Cardiac fibroblast (primary cell): ENCODE data around the gene S100A3.

ENCODE experiments used
- DNase-seq, 2 donors: peaks; one replicate each; pipeline versions ENCODE4 v3.0.0 to v3.0.0-alpha.2; 2010; ENCODE audit warnings: low read depth in 2 of 2
- H3K4me3 ChIP-seq, 2 donors: replicated peaks in 1 of 2; 1 replicate in 1 of 2; 2 replicates in 1 of 2; pipeline ENCODE4 v1.5.1; 2011; ENCODE audit warnings: low read depth in 2 of 2, low read length in 2 of 2, mild to moderate bottlenecking in 2 of 2, moderate library complexity in 1 of 2
- TF ChIP-seq, protein P1 (sequence below): IDR thresholded peaks from one replicate; pipeline ENCODE4 v1.5.1; 2011; ENCODE audit warnings: low read depth, mild to moderate bottlenecking, low read length, inconsistent platforms

S100A3 gene

DNA sequence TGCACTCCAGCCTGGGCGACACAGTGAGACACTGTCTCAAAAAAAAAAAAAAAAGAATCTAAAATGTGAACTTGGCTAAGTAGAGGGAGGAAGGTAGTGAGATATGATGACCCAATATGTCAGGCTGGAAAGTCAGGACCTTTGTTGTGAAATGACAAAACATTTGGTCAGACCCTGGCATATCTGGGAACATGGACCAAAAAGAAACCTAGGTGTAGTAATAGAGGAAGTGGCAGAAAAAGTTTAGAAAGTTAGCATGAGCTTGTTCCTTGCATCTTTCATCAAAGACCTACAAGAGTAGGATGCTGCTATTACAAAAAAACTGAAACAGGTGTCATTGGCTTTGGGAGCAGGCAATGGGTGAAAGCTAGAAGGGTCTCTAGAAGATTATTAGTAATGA is 7.3 kb upstream of the S100A3 start:
- no peak for DNase-seq
- TF ChIP-seq, protein P1, sequence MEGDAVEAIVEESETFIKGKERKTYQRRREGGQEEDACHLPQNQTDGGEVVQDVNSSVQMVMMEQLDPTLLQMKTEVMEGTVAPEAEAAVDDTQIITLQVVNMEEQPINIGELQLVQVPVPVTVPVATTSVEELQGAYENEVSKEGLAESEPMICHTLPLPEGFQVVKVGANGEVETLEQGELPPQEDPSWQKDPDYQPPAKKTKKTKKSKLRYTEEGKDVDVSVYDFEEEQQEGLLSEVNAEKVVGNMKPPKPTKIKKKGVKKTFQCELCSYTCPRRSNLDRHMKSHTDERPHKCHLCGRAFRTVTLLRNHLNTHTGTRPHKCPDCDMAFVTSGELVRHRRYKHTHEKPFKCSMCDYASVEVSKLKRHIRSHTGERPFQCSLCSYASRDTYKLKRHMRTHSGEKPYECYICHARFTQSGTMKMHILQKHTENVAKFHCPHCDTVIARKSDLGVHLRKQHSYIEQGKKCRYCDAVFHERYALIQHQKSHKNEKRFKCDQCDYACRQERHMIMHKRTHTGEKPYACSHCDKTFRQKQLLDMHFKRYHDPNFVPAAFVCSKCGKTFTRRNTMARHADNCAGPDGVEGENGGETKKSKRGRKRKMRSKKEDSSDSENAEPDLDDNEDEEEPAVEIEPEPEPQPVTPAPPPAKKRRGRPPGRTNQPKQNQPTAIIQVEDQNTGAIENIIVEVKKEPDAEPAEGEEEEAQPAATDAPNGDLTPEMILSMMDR: no peak
- no peak overlapping the region for H3K4me3 ChIP-seq

DNA sequence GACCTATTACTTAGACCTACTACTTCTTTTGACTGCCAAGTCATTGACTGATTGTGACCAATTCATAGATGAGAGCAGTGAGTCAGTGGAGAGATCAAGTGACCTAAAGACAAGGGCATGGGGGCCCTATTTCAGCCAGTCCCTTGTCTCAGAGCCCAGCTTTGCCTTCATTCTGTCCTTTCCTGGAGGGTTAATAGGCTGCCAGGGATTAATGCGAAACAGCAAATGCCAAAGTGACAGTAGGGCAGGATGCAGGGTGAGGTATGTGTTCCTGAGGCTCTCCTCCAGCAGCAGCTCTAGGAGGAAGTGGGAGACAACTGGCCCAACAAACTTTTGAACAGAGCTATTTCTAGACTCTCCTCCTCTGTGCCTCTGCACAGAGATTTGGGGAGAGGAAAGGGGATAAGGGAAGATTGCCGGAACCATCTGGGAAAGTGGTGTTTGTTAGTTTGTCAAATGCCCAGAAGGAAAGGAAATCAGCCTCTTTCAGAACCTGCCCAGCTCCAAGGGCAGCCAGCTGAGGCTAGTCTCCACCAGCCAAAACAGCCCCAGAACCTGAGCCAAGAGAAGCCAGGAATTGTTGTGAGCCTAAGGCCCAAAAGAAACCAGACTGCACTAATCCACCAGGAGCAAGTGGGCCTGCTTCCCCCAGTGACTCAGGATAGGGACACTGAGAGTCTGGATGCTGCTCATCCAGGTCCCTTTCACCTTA is 4.9 kb upstream of the S100A3 start:
- no peak overlapping the region for H3K4me3 ChIP-seq
- TF ChIP-seq, protein P1: no peak
- peak in 1 of 2 donors; percentile 47 for DNase-seq

DNA sequence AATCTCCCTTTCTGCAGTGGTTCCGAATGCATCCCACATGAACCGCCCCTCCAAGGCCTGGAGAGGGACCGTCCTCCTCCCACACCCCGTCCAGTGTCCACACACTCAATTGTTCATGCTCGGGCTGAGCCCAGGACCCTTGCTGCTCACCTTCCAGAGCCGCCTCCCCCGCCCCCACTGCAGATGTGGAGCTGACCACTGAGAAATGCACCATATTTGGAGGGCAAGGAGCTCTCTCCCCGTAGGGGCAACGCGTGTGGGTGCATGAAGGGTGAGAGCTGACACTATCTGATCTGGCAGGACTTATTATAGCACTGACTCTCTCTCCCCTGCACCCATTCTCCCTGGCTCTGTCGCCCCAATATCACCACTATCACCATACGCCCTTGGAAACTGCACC is 4.0 kb upstream of the S100A3 start:
- TF ChIP-seq, protein P1: no peak
- DNase-seq: no peak
- H3K4me3 ChIP-seq: no peak overlapping the region

DNA sequence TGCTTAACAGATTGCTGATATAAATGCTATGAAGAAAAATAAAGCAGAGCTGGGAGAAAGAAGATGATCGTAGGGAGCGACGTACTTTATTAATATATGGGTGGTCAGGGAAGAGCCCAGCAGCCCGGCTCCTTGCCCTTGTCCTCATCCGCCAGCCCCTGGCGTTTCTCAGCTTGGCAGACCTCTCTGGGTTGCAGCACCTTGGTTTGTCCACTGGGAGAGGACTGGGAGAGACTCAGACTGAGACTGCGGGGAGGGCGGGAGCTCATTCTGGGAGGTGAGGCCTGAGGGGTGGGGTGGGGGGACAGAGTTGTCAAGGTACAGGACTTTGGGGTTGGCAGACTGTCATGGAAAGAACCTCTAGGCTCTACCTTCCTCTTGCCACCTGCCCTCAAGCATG is 3.3 kb upstream of the S100A3 start:
- no peak for DNase-seq
- TF ChIP-seq, protein P1: no peak
- no peak overlapping the region for H3K4me3 ChIP-seq

DNA sequence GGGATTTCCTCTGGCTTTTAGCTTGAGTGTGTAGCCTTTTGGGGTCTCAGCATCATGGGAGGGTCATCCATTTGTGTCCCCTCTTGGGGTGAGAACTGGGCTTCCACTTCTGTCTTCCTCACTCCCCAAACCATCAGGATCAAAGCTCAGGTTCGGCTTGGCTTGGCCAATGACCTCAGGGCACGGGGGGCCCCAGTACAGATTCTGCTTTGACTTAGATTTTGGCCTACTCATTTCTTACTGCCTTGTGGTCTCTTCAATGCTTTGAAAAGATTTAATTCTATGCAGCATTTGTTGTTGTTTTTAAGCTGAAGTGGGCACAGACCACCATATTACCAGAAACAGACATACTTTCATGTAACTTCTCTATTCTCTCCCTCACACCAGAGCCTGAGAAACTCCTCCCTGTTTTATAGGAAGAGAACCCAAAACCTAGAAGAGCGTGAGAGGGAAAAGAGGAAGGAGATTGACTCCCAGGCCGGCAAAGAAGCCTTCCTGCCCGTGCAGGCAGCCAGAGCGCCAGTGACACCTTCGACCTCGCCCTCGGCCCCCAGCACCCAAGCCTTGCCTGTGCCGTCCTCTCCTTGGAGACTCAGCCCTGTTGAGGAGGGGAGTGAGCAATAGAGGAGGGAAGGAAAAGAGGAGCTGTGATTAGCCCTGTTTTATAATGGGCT is 1.9 kb upstream of the S100A3 start:
- no peak for DNase-seq
- TF ChIP-seq, protein P1: no peak
- no peak overlapping the region for H3K4me3 ChIP-seq

DNA sequence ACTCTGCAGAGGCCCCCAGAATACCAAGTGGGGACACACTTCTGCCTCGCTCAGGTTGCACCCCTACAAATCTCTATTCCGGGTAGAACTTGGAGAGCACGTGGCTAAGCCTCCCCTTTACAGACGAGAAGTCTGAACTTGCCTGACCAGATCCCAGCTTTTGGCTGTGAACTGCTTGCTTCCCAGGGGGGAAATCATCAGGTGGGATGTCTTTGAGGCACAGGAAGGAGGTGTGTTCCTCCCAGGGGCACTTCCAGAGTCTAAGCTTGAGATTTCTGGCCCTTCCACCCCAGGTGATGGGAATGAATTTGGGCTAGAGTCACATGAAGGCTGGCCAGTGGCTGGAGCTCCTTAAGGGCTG is 1.3 kb upstream of the S100A3 start:
- TF ChIP-seq, protein P1: no peak
- no peak overlapping the region for H3K4me3 ChIP-seq
- DNase-seq: no peak
